ENCODE results near the gene LRCH4. TPM values are rescaled to one million over a fixed set of nuclear protein-coding genes. Genes with fewer than 3 reads are reported as not detected.

LRCH4 gene
- total RNA-seq, 1 donor, result 21.3 TPM

DNA sequence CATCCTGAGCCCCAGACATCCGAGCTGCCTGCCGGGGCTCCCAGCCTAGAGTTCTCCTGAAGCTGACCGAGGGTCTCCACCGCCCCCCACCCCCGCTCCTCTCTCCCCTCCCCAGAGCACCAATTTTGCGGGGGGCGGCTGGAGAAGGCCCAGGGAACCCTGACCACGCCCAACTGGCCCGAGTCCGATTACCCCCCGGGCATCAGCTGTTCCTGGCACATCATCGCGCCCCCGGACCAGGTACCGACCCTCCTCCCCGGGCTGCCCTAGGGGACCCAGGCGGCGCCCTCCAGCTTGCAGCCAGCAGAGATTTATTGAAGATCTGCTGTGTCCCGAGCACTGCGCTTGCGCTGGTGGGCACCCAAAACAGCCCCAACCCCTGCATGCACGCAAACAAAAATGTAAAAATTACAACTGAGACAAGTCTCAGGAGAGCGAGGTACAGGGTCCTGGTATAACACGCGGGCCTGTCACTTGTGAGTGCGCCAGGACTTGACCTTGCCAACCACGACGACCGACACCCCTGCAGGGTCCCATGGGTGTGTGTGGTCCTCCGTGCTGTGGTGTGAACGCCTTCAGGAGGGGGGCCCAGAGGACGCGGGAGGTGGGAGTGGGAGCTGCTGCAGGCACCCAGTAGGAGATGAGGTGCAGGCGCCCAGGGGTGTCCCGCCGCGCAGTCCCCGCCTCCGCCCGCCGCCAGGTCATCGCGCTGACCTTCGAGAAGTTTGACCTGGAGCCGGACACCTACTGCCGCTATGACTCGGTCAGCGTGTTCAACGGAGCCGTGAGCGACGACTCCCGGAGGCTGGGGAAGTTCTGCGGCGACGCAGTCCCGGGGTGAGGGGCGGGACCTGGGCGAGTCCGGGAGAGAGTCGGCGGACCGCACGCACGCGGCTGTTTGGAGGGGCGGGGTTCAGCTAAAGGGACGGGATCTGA, 19.3 kb upstream of the LRCH4 start:
- DNase-seq (ENCODE audit: low read depth), result no peak

DNA sequence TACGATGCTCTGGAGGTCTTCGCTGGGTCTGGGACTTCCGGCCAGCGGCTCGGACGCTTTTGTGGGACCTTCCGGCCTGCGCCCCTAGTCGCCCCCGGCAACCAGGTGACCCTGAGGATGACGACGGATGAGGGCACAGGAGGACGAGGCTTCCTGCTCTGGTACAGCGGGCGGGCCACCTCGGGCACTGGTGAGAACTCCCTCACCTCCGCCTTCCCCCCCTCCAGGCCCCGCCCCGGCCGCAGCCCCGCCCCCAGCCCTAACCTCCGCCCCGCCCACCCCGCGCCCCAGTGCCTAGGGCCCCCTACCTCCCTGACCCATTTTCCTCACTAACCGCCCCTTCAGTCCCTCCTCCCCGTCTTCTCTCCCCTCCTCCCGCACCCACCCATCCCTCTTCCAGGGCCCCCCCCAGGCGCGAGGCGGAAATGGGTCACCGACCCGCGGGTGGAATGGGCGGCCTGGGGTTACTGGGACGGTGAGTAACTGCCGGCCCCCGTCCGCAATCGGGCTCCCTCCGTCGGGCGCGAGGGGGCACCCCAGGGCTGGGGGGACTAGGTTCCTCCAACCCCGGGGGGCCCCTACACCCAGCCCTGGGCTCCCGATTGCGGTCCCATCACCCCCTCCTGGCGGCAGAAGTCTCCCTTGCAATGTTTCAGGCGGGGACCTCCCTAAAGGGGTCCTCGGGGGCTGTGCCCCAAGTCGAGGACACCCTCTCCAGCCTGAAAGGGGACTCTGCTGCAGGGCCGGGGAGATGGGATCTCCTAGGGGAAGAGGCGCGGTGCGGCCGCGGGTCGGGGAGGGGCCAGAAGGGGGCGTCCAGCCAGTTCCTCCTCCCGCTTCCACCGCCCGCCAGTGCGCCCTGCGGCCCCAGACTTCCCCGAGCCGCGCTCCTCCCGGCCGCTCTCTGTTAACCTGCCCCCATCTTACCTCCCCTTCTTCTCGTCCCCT, 18.4 kb upstream of the LRCH4 start:
- peak; percentile 54 for DNase-seq (ENCODE audit: low read depth)
- peak overlapping the region; percentile 98 for H3K4me3 ChIP-seq (ENCODE audit: low read depth, low read length)
- TF ChIP-seq, protein P1, sequence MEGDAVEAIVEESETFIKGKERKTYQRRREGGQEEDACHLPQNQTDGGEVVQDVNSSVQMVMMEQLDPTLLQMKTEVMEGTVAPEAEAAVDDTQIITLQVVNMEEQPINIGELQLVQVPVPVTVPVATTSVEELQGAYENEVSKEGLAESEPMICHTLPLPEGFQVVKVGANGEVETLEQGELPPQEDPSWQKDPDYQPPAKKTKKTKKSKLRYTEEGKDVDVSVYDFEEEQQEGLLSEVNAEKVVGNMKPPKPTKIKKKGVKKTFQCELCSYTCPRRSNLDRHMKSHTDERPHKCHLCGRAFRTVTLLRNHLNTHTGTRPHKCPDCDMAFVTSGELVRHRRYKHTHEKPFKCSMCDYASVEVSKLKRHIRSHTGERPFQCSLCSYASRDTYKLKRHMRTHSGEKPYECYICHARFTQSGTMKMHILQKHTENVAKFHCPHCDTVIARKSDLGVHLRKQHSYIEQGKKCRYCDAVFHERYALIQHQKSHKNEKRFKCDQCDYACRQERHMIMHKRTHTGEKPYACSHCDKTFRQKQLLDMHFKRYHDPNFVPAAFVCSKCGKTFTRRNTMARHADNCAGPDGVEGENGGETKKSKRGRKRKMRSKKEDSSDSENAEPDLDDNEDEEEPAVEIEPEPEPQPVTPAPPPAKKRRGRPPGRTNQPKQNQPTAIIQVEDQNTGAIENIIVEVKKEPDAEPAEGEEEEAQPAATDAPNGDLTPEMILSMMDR (IDR thresholded peaks at IDR 0.05; ENCODE audit: insufficient read depth, low read length), result peak; percentile 33

More for the DNA sequence above, 19.3 kb upstream of the LRCH4 start:
- H3K4me3 ChIP-seq (ENCODE audit: low read depth, low read length), result peak overlapping the region; percentile 98
- TF ChIP-seq, protein P1 (IDR thresholded peaks at IDR 0.05; ENCODE audit: insufficient read depth, low read length), result no peak

DNA sequence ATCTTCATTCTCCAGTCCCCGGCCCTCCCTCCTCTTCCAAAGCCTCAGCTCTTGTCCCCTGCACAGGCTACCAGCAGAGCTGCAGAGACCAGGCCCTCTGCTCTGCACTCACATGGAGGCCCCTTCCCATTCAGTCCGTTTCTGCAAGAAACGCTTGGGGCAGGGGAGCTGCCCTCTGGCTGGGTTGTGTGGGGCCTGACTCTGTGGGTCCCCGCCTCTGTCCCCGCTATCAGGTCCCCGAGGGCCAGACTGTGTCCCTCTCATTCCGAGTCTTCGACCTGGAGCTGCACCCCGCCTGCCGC, 17.7 kb upstream of the LRCH4 start:
- TF ChIP-seq, protein P1 (IDR thresholded peaks at IDR 0.05; ENCODE audit: insufficient read depth, low read length), result no peak
- peak overlapping the region; percentile 98 for H3K4me3 ChIP-seq (ENCODE audit: low read depth, low read length)
- peak; percentile 36 for DNase-seq (ENCODE audit: low read depth)

DNA sequence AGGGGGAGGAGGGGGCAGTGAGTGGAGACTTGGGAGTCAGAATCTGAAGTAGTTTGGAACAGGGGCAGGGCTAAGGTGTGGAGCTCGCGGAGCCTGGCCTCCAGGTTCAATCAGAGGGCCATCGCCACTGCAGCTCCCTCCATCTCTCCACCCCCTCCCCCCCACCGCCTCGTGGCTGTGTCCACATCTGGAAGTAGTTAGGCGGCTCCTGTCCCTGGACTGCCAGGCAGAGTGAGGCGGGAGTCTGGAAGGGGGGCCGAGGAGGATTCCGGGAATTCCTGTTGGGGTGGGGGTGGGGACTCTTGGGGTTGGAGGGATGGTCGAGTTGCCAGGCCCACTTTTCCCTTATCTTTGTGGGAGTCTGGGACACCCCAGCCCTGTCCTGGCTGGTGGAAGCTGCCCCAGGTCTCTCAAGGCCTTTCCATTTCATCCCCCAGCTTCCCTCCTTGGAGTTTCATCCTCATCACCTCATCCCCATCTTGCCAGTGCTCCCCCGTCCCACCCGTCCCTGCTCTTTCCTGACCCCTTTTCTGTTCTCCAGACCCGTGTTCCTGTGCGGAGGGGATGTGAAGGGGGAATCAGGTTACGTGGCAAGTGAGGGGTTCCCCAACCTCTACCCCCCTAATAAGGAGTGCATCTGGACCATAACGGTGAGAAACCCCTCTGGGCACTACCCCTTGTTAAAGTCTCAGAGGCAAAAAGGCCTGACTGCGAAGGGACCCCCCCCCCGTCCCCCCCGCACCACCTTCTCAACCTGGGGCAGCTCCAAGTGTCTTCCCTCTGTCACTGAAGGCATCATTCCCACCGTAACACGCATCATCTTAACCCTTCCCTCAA, 17.2 kb upstream of the LRCH4 start:
- H3K4me3 ChIP-seq (ENCODE audit: low read depth, low read length), result peak overlapping the region; percentile 98
- DNase-seq (ENCODE audit: low read depth), result peak; percentile 88
- TF ChIP-seq, protein P1 (IDR thresholded peaks at IDR 0.05; ENCODE audit: insufficient read depth, low read length), result no peak

DNA sequence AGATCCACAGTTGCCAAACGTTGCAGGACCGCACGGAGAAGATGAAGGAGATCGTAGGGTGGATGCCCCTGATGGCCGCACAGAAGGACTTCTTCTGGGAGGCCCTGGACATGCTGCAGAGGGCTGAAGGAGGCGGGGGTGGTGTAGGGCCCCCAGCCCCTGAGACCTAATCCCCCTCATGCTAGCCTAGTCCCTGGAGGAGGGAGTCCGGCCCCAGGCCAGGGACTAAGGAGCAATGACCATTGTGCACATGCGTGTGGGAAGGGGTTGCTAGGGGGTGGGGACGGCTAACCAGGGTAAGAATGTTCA, 14.8 kb upstream of the LRCH4 start:
- H3K4me3 ChIP-seq (ENCODE audit: low read depth, low read length), result no peak overlapping the region
- DNase-seq (ENCODE audit: low read depth), result no peak
- TF ChIP-seq, protein P1 (IDR thresholded peaks at IDR 0.05; ENCODE audit: insufficient read depth, low read length), result no peak

All from fibroblast of the aortic adventitia (primary cell).